ENCODE data around the gene MAPKAPK2.
"Not testable (repeated sequence)": the region's sequence is repeated elsewhere in the genome, so short reads cannot be mapped to it uniquely, and the experiment has no call there.

Gene MAPKAPK2

GRCh38 chr1:206751891-206752290, 67.2 kb downstream of the MAPKAPK2 start:
- no peak for DNase-seq

DNA sequence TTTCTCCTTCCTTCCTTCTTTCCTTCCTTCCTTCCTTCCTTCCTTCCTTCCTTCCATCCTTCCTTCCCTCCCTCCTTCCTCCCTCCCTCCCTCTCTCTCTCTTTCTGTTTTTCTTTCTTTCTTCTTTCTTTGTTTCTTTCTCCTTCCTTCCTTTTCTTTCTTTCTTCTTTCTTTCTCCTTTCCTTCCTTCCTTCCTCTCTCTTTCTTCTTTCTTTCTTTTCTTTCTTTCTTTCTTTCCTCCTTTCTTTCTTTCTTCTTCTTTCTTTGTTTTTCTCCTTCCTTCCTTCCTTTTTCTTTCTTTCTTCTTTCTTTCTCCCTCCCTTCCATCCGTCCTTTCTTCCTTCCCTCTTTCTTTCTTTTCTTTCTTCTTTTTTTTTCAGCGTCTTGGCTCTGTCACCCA, 67.8 kb downstream of the MAPKAPK2 start:
- no peak for DNase-seq

GRCh38 chr1:206753141-206753540, 68.4 kb downstream of the MAPKAPK2 start:
- DNase-seq: no peak

DNA sequence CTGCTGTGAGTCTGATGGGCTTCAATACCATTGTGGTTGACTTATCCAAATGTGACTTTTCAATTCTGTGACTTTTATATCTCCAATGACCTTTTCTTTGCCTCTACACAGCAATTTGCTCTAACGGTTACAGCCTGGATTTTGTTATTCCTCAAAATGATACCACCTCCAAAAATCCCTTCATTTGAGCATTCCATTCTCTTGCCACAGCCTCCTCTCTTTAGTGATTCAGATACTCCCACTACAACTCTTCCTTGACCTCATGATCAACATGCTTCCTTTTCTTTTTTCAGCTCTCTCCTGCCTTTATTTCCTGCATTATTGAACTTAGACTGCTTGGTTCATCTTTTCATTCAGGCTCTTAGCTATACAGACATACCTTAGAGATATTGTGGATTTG, 69.3 kb downstream of the MAPKAPK2 start:
- no peak for DNase-seq

- DNase-seq: no peak
Measured at GRCh38 chr1:206757524-206758266, 73.0 kb downstream of the MAPKAPK2 start.

GRCh38 chr1:206760590-206760989, 75.9 kb downstream of the MAPKAPK2 start:
- DNase-seq: no peak

GRCh38 chr1:206761159-206761768, 76.6 kb downstream of the MAPKAPK2 start:
- no peak for DNase-seq

- not testable (repeated sequence) for DNase-seq
Measured at GRCh38 chr1:206762741-206763364, 78.1 kb downstream of the MAPKAPK2 start.

DNA sequence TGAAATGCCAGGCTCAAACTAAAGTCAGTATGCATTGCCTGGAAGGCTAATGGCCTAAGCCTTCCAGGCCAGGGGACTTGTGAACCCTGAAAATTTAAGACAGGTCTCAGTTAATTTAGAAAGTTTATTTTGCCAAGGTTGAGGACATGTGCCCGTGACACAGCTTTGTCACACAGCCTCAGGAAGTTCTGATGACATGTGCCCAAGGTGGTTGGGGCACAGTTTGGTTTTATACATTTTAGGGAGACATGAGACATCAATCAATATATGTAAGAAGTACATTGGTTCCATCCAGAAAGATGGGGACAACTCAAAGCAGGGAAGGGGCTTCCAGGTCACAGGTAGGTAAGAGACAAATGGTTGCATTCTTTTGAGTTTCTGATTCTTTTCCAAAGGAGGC, 81.1 kb downstream of the MAPKAPK2 start:
- DNase-seq: not testable (repeated sequence)

- DNase-seq: no peak
Measured at GRCh38 chr1:206766251-206766856, 81.6 kb downstream of the MAPKAPK2 start.

DNA sequence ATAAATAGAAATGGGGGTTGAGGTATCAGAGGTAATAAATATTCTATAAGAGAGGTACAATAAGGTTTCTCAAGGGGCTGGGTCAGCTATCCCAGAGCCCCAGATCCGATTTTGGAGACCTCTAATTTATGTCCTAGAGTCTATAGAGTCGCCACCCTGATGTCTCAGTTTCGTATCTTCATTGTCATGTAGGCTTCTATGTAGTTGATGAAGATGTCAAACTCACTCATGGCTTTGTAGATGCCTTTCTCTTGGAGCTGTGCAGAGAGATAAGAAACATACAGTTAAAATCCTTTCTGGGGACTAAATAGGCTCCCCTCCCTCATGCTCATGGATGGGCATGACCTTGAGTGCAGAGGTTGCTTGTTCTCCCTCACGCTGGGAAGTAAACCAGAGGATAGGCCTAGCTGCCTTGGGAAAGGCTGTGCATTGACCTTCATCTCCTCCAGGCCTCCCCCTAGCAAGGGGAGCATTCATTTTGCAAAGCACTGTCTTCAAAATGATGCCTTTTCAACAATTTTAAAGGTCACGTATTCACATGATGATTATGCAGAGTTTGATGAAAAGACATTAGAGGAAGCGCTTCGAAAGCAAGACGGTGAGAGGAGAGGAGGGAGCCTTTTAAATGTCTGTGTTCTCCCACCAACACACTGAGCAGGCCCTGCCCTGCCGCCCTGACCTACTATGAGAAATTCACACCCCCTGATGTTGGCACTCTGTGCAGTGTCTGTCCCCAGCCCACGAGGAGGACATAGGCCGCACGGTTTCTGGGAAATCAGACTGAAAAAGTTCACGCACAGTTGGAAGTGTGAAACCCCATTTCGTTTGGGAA, 84.0 kb downstream of the MAPKAPK2 start:
- DNase-seq: no peak

DNA sequence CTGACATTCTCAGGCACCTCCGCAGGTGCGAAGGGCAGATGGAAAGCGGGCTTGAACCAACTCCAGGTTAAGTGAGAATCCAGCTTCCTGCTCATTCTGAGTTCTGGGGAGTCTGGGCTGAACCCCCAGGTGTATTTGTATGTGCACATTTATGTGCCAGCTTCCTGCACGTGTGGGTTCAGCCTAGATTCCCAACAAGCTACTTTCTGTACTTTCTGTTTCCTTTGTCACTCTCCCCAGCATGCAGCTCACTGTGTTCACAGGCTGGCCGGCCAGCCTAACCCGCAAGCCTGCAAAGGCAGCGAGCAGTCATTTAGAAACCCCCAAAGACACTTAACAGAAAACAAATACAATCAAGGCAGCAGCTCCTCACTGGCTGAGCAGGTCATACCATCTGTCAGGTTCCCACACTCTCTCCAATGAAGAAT, 84.6 kb downstream of the MAPKAPK2 start:
- DNase-seq: no peak

DNA sequence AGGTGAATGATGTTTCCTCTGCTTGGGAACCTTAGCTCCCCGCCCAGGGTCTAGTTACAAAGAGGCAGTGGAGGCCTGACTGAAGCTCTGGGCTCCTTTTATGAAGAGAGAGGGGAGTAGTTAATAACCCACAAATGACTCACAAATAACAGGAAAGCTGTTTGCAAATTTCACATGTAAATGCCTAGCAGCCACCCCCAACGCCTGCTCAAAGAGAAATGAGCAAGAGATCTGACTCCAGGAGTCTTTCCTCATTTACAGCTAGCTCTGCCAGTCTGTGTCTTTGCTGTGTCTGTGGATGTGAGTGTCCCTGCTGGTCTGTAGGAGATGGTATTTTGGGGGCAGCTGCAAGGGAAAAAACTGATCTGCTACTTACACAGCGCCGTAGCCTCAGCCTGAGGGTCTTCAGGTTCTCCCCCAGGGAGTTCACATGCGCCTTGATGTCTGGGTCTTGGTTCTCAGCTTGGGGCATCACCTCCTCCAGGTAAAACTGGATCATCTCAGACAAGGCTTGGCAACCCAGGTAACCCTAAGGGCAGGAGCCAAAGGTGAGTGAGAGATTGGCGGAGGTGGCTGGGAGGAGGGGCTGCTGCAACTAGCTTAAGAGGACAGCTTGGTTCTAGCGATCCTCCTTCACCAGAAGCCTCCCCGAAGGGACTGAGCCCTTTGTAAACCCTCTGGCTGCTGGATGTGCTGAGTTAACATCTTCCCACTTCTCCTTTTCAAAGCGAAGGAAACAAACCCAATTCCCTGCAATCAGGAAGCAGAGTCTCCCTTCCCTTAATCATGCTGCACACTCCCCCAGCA, 86.0 kb downstream of the MAPKAPK2 start, which contains the start of gene IL19:
IL19 (plus strand) TSS at position 243 of the 807 bp plus-strand sequence. CDS start 65,890 bp downstream, outside the sequence.
- no peak for DNase-seq

- DNase-seq: no peak
Measured at GRCh38 chr1:206771338-206771692, 86.6 kb downstream of the MAPKAPK2 start.

GRCh38 chr1:206772243-206772937, 87.7 kb downstream of the MAPKAPK2 start, which contains the start of gene IL10:
Gene IL10 (minus strand): TSS chr1:206772494. CDS start chr1:206772435, 59 bp downstream.
- no peak for DNase-seq

DNA sequence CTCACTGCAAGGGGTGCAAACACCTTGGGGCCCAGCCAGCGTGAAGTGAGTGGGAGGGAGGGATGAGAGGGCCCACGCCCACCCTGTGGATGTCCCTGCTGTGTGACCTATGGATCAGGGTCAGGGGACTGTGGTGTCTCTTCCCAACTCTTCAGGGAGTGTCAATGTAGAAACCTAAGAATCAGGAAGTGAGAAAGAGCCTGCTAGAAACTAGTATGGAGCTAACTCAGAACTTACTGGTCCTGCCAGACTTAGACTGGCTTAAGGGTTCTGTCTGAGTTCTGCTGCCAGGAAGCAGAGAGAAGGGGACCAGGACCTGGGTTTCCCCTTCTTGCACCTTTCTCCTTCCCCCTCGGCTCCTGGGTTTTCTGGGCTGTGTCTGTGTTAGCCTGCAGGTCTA, 89.4 kb downstream of the MAPKAPK2 start:
- no peak for DNase-seq

- DNase-seq: no peak
Measured at GRCh38 chr1:206776229-206776628, 91.5 kb downstream of the MAPKAPK2 start.

- DNase-seq: no peak
Measured at GRCh38 chr1:206778031-206778430, 93.3 kb downstream of the MAPKAPK2 start.

GRCh38 chr1:206778911-206779310, 94.2 kb downstream of the MAPKAPK2 start:
- not testable (repeated sequence) for DNase-seq

DNA sequence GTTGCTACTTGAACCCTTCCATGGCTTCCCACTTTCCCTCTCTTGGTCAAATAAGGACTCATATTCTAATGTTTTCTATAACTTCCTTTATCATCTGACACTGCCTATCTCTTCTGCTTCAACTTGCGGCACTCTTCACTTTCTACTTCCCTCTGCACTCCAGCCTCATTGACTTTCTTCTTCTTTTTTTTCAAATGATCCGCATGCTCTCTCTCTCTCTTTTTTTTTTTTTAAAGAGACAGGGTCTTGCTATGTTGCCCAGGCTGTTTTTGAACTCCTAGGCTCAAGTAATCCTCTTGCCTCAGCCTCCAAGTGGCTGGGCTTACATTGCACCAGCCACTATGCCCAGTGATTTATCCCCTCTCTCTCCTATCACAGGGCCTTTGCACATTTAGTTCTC, 94.9 kb downstream of the MAPKAPK2 start:
- DNase-seq: no peak

DNA sequence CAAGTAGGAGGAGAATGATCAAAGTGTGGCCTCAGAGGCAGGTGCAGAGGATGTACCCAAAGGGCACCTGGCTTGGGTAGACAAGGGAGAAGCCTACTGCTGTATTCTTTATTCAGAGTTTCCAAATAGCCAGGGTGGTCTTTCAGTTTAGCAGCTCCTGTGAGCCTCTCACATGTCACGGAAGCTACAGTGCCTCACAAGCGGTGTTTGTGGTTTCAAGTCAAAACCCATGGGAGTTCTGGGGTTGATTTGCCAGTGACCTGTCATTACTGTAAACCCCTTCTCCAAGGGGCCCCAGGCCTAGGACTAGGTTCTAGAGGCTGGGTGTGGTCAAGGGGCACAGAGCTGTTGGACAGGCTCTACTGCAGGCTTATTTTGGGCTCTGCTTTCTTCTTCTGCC, 97.7 kb downstream of the MAPKAPK2 start:
- DNase-seq: no peak
